ENCODE data around the gene STX1A.

DNA sequence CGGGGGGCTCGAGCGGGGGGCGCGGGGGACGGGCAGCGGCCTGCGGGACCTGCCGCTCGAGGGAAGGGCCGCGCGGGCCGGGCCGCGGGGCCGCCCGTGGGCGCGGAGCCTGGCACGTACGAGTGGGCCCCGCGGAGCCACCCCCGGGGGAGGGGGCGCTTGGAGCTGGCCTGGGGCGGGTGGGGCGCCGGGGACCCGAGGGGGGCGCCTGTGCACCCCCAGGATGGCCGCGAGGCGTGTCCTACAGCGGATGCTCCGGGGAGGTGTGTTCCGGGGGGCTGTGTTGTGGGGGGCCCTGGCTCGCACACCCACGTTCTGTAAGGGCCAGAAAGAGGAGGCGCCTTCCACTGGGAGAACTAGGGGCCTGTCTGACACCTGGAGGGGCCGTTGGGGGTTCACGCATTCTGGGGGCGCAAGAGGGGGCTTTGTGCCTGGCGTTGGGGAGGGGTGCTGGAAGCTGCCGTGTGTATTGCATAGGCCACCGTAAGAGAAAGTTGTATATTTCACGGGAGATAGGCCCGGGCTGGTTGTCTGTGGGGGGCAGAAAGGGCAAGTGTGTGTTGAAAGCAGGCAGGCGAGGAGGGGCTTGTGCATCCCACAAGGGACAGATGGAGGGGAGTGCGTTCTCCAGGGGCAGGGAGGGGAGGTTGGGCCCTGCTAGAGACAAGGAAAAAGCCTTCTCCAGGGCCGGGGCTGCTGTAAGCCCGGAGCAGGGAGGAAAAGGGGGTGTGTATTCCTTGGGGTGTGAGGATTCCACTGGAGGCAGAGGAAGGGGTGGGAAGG is 51.2 kb downstream of the STX1A start:
- TF ChIP-seq POLR2A (IDR thresholded peaks at IDR 0.05; ENCODE audit: low read length), result no peak
- TF ChIP-seq GATA1 (IDR thresholded peaks at IDR 0.05; ENCODE audit: low read depth, low read length), result no peak

Data from erythroblast (primary cell).